ENCODE measurements around the gene RBPJL.

- TF ChIP-seq GATA2 (IDR thresholded peaks at IDR 0.05; ENCODE audit: low read depth, low read length): no peak
- no peak for TF ChIP-seq GATA3 (IDR thresholded peaks at IDR 0.05; ENCODE audit: low read depth, low read length)
Measured at GRCh38 chr20:45346851-45347250, 40.2 kb downstream of the RBPJL start.

Measured in SH-SY5Y (cell line).